Epithelial cell of esophagus (primary cell): ENCODE measurements around the gene ANK3.

Source experiments
- DNase-seq: peaks from one replicate; pipeline ENCODE4 v3.0.0; 2010; ENCODE audit warnings: low read depth
- H3K4me3 ChIP-seq: 2 replicates; pipeline ENCODE4 v1.5.1; 2011; ENCODE audit warnings: mild to moderate bottlenecking, low read length, control low read depth
- CTCF ChIP-seq: IDR thresholded peaks from 2 replicates; pipeline ENCODE4 v1.5.1; 2011; ENCODE audit warnings: low read depth, mild to moderate bottlenecking, low read length, control low read depth, inconsistent platforms; ENCODE audit not compliant: insufficient read depth; ENCODE audit errors: missing control alignments

The ANK3 gene

GRCh38 chr10:60334991-60335390, 54.7 kb downstream of the ANK3 start:
- no peak overlapping the region for H3K4me3 ChIP-seq
- DNase-seq, result no peak

DNA sequence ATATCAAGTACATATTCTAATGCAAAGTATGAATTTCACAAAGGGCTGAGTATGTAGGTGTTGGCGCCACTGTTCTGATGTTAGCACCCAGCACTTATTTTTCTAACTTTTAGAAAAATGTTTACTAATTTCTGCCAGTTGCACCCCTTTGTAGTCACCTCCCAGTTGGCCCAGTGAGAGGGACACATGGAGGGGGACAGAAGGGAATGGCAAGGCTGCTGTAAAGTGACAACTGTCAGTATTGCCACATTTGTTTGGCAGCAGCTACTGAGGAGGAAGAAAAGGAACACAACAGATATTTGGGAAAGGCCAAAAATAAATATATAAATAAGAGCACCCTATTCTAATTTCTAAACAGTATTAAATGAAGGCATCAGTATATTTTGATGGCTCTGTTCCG, 57.3 kb downstream of the ANK3 start:
- DNase-seq, result no peak
- TF ChIP-seq CTCF, result no peak

More at GRCh38 chr10:60334991-60335390, 54.7 kb downstream of the ANK3 start:
- no peak for TF ChIP-seq CTCF

GRCh38 chr10:60331886-60332285, 57.8 kb downstream of the ANK3 start:
- H3K4me3 ChIP-seq, result no peak overlapping the region
- no peak for DNase-seq
- no peak for TF ChIP-seq CTCF

More for the DNA sequence above, 57.3 kb downstream of the ANK3 start:
- no peak overlapping the region for H3K4me3 ChIP-seq

DNA sequence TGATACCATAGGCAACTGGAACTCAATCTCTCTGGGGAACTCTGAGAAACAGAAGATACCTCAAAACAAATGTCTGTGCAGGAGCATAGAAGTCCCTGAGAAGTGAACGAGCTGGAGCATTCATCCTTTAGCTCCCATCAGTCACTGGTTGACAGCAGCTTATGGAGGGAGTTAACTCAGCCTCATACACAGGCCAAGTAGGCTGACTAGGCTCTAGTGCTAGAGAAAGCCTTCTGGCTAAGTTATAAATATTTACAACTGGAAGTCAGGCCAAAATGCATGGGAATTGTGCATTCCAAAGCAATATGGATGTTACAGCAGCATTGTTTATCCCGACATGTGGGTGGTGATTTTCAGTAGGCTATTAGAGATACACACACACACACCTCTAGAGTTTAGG, 66.5 kb downstream of the ANK3 start:
- TF ChIP-seq CTCF, result no peak
- no peak for DNase-seq
- no peak overlapping the region for H3K4me3 ChIP-seq

DNA sequence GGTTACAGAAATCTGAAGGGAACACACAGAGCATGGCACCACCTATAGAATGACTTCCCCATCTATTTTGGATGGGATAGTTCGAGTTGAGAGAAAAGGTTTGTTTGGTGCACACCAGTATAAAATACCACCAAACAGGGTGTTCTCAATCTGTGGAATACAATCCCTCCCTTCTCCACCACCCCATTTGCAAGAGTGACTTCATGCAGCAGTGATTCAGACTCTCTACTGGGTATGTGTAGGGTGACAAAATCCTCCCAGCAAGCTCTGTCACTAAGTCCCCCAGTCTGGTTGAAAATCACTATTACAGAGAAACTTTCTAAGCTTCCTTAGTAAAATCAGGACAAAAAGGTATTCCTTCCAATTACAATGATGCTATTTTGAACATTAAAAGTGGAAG, 69.0 kb downstream of the ANK3 start:
- H3K4me3 ChIP-seq, result no peak overlapping the region
- no peak for TF ChIP-seq CTCF
- no peak for DNase-seq

- no peak for DNase-seq
- no peak for TF ChIP-seq CTCF
- no peak overlapping the region for H3K4me3 ChIP-seq
Observed at GRCh38 chr10:60316029-60316428, 73.6 kb downstream of the ANK3 start.

DNA sequence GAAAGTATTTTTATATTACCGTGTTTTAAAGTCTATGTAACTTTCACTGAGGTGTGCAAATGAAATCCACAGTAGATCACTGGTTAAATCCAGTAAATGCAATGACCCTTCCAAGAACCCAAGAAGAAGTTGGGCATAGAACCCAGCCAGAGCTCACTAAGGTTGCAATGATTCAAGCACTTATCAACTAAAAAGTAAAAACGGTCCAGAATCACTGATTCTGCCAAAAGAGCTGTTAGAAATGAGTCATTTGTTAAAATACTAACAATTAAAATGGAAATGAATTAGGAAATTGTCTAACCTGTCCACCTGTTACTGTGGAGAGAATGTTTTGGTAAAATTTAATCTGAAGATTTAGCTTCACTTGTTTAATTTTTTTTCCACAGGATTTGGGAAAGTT, 74.4 kb downstream of the ANK3 start:
- DNase-seq, result no peak
- TF ChIP-seq CTCF, result no peak

More for the DNA sequence above, 74.4 kb downstream of the ANK3 start:
- no peak overlapping the region for H3K4me3 ChIP-seq
